ENCODE data around the gene EXOC4. TPM values are rescaled to one million over a fixed set of nuclear protein-coding genes. Genes with fewer than 3 reads are reported as not detected.

EXOC4 gene
- total RNA-seq, 1 donor from 2014 or later, result 41.3 TPM

DNA sequence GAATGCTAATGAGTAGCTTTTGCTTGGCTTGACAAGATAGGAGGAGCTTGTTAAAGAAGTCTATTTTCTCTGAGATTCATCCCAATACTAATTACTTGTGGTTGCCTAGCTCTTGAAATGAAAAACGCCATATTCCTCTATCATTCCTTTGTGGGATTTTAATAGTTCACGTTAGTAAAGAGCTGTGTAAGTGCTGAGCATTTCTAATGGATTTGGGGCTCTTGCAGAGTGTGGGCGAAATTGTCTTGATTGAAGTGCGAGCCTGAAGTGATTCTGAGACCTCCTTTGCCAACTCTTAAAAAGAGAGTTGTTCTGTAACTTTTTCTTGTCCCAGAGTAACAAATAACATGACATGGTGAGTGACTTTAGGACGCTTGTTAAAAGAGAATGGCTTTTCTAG lies 45.2 kb downstream of the EXOC4 start:
- no peak for DNase-seq (ENCODE audit: low read depth)
- TF ChIP-seq, protein P1, sequence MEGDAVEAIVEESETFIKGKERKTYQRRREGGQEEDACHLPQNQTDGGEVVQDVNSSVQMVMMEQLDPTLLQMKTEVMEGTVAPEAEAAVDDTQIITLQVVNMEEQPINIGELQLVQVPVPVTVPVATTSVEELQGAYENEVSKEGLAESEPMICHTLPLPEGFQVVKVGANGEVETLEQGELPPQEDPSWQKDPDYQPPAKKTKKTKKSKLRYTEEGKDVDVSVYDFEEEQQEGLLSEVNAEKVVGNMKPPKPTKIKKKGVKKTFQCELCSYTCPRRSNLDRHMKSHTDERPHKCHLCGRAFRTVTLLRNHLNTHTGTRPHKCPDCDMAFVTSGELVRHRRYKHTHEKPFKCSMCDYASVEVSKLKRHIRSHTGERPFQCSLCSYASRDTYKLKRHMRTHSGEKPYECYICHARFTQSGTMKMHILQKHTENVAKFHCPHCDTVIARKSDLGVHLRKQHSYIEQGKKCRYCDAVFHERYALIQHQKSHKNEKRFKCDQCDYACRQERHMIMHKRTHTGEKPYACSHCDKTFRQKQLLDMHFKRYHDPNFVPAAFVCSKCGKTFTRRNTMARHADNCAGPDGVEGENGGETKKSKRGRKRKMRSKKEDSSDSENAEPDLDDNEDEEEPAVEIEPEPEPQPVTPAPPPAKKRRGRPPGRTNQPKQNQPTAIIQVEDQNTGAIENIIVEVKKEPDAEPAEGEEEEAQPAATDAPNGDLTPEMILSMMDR (conservative IDR thresholded peaks at IDR 0.05; ENCODE audit: low read depth, low read length), result no peak
- H3K4me3 ChIP-seq (ENCODE audit: low read depth, low read length), result no peak overlapping the region

GRCh38 chr7:133299676-133300075 lies 46.8 kb downstream of the EXOC4 start:
- no peak overlapping the region for H3K4me3 ChIP-seq (ENCODE audit: low read depth, low read length)
- TF ChIP-seq, protein P1 (conservative IDR thresholded peaks at IDR 0.05; ENCODE audit: low read depth, low read length), result no peak
- no peak for DNase-seq (ENCODE audit: low read depth)

- no peak for DNase-seq (ENCODE audit: low read depth)
- TF ChIP-seq, protein P1 (conservative IDR thresholded peaks at IDR 0.05; ENCODE audit: low read depth, low read length), result no peak
- H3K4me3 ChIP-seq (ENCODE audit: low read depth, low read length), result no peak overlapping the region
Measured at GRCh38 chr7:133300088-133300487, 47.2 kb downstream of the EXOC4 start.

DNA sequence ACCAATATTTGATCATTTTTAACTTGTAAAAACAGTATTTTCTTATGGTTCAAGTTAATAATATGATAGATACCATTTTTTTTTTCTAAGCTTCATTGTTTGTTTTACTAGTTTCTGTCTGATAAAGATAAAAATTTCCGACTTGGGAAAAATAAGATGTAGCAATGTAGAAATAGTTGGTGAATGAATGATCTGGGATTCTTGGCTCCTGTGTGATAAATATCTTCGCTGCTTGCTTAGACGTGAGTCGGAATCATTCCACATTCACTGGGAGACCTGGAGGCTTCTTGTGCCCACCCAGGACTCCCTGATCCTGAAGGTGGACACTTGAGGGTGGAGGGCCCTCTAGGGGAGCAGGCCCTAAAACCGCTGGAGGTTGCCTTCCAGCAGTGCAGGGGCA lies 47.9 kb downstream of the EXOC4 start:
- no peak overlapping the region for H3K4me3 ChIP-seq (ENCODE audit: low read depth, low read length)
- no peak for DNase-seq (ENCODE audit: low read depth)
- TF ChIP-seq, protein P1 (conservative IDR thresholded peaks at IDR 0.05; ENCODE audit: low read depth, low read length), result no peak

GRCh38 chr7:133301444-133301843 lies 48.6 kb downstream of the EXOC4 start:
- H3K4me3 ChIP-seq (ENCODE audit: low read depth, low read length), result no peak overlapping the region
- TF ChIP-seq, protein P1 (conservative IDR thresholded peaks at IDR 0.05; ENCODE audit: low read depth, low read length), result no peak
- DNase-seq (ENCODE audit: low read depth), result no peak

GRCh38 chr7:133303372-133303771 lies 50.5 kb downstream of the EXOC4 start:
- H3K4me3 ChIP-seq (ENCODE audit: low read depth, low read length), result no peak overlapping the region
- TF ChIP-seq, protein P1 (conservative IDR thresholded peaks at IDR 0.05; ENCODE audit: low read depth, low read length), result no peak
- DNase-seq (ENCODE audit: low read depth), result no peak

DNA sequence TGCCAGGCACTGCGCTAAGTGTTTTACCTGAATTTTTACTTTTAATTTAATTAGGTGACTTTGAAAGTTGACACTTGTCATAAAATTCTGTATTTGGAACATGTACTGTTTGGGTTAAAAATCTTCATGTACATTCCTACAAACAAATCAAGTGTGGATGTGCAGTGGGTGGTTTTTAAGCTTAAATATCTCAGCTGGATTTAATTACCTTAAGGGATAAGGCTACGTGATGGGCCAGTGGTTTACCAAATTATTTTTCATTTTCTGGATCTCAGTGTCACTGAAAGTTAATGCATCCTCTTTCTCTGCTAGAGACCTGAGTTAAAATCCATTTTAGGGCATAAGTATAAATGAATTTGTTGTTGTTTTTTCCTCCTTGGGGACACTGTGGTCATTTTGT lies 51.1 kb downstream of the EXOC4 start:
- no peak overlapping the region for H3K4me3 ChIP-seq (ENCODE audit: low read depth, low read length)
- TF ChIP-seq, protein P1 (conservative IDR thresholded peaks at IDR 0.05; ENCODE audit: low read depth, low read length), result no peak
- no peak for DNase-seq (ENCODE audit: low read depth)
